HL-60 (cell line): ENCODE data around the gene CDT1.

Experiments
- POLR2AphosphoS5 ChIP-seq: IDR thresholded peaks from 2 replicates; pipeline ENCODE4 v1.6.1; 2012; ENCODE audit warnings: low read depth
- TF ChIP-seq, protein P1 (sequence below): IDR thresholded peaks from one replicate; pipeline ENCODE4 v1.5.1; 2011; ENCODE audit warnings: low read length, control low read depth, inconsistent platforms; ENCODE audit not compliant: insufficient read depth
- TF ChIP-seq, protein P2 (sequence below): IDR thresholded peaks from 2 replicates; pipeline ENCODE4 v1.6.1; 2012; ENCODE audit warnings: low read depth; ENCODE audit not compliant: insufficient replicate concordance

DNA sequence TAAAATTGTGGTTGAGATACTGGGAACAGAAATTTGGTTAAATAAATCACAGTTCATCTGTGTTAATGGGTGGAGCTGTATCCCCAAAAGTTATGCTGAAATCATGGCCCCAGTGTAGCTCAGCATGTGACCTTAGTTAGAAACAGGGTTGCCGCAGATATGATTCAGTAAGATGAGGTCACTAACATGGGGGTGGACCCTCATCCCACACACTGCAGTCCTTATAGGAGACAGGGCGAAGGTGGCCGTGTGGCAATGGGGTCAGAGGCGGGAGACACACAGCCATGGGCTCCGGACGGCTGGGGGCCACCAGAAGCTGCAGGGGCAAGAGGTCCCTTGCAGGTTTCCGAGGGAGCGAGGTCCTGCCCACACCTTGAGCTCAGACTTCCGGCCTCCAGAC is 42.5 kb downstream of the CDT1 start:
- TF ChIP-seq, protein P1, sequence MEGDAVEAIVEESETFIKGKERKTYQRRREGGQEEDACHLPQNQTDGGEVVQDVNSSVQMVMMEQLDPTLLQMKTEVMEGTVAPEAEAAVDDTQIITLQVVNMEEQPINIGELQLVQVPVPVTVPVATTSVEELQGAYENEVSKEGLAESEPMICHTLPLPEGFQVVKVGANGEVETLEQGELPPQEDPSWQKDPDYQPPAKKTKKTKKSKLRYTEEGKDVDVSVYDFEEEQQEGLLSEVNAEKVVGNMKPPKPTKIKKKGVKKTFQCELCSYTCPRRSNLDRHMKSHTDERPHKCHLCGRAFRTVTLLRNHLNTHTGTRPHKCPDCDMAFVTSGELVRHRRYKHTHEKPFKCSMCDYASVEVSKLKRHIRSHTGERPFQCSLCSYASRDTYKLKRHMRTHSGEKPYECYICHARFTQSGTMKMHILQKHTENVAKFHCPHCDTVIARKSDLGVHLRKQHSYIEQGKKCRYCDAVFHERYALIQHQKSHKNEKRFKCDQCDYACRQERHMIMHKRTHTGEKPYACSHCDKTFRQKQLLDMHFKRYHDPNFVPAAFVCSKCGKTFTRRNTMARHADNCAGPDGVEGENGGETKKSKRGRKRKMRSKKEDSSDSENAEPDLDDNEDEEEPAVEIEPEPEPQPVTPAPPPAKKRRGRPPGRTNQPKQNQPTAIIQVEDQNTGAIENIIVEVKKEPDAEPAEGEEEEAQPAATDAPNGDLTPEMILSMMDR: no peak
- TF ChIP-seq, protein P2, sequence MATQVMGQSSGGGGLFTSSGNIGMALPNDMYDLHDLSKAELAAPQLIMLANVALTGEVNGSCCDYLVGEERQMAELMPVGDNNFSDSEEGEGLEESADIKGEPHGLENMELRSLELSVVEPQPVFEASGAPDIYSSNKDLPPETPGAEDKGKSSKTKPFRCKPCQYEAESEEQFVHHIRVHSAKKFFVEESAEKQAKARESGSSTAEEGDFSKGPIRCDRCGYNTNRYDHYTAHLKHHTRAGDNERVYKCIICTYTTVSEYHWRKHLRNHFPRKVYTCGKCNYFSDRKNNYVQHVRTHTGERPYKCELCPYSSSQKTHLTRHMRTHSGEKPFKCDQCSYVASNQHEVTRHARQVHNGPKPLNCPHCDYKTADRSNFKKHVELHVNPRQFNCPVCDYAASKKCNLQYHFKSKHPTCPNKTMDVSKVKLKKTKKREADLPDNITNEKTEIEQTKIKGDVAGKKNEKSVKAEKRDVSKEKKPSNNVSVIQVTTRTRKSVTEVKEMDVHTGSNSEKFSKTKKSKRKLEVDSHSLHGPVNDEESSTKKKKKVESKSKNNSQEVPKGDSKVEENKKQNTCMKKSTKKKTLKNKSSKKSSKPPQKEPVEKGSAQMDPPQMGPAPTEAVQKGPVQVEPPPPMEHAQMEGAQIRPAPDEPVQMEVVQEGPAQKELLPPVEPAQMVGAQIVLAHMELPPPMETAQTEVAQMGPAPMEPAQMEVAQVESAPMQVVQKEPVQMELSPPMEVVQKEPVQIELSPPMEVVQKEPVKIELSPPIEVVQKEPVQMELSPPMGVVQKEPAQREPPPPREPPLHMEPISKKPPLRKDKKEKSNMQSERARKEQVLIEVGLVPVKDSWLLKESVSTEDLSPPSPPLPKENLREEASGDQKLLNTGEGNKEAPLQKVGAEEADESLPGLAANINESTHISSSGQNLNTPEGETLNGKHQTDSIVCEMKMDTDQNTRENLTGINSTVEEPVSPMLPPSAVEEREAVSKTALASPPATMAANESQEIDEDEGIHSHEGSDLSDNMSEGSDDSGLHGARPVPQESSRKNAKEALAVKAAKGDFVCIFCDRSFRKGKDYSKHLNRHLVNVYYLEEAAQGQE: no peak
- no peak for TF ChIP-seq POLR2AphosphoS5
